ENCODE data around the gene LIN54. TPM values are rescaled to one million over a fixed set of nuclear protein-coding genes. Genes with fewer than 3 reads are reported as not detected.

LIN54 gene
- total and polyA plus RNA-seq, 2 of the 13 experiments (the other 11 are each of a cell fraction or from before 2014, with no cell fraction given): 25.2 to 32.9 TPM

GRCh38 chr4:83019794-83020494 lies 9.3 kb upstream of the LIN54 start:
- peaks cover 15% of the 10 kb centered on the region; the same call in 1 of the 2 replicates for H3K4me1 ChIP-seq (ENCODE audit: insufficient read depth, low read length)
- no peak overlapping the region for H2AFZ ChIP-seq (ENCODE audit: low read length)
- POLR2A ChIA-PET: no interaction called here
- no peaks in the 10 kb centered on the region for H4K20me1 ChIP-seq (ENCODE audit: insufficient read depth, low read length)
- no peak overlapping the region for H3K4me3 ChIP-seq (replicated peaks in 1 of 3; ENCODE audit: insufficient read depth in 1 of 3, low read depth in 2 of 3, low read length in 3 of 3)
- CTCF ChIA-PET (ENCODE audit: low intra/inter-chr PET ratio, low total read pairs): no interaction called here
- H3K9me3 ChIP-seq (ENCODE audit: low read length): peaks cover 10% of the 10 kb centered on the region
- 53% methylated on average over 3 of the region's 3 CpGs for WGBS (ENCODE audit: low lambda C conversion rate)
- no peak overlapping the region for H3K4me2 ChIP-seq (ENCODE audit: low read depth, low read length)
- DNase-seq (ENCODE audit: low spot score): no peak
- H3K9ac ChIP-seq (ENCODE audit: insufficient read depth, low read depth, low read length): no peak overlapping the region
- TF ChIP-seq PHF5A (CRISPR knock-in tag; IDR thresholded peaks at IDR 0.05; ENCODE audit: low read depth, unreplicated experiment) (no peak), ZNF687 (CRISPR knock-in tag; IDR thresholded peaks at IDR 0.05) (no peak), ZNF550 (CRISPR knock-in tag; IDR thresholded peaks at IDR 0.05; ENCODE audit: borderline replicate concordance) (no peak), NR1H2 (CRISPR knock-in tag; IDR thresholded peaks at IDR 0.05; ENCODE audit: borderline replicate concordance, low read depth) (no peak), MTF1 (CRISPR knock-in tag; IDR thresholded peaks at IDR 0.05) (no peak)
- TF ChIP-seq, protein P1, sequence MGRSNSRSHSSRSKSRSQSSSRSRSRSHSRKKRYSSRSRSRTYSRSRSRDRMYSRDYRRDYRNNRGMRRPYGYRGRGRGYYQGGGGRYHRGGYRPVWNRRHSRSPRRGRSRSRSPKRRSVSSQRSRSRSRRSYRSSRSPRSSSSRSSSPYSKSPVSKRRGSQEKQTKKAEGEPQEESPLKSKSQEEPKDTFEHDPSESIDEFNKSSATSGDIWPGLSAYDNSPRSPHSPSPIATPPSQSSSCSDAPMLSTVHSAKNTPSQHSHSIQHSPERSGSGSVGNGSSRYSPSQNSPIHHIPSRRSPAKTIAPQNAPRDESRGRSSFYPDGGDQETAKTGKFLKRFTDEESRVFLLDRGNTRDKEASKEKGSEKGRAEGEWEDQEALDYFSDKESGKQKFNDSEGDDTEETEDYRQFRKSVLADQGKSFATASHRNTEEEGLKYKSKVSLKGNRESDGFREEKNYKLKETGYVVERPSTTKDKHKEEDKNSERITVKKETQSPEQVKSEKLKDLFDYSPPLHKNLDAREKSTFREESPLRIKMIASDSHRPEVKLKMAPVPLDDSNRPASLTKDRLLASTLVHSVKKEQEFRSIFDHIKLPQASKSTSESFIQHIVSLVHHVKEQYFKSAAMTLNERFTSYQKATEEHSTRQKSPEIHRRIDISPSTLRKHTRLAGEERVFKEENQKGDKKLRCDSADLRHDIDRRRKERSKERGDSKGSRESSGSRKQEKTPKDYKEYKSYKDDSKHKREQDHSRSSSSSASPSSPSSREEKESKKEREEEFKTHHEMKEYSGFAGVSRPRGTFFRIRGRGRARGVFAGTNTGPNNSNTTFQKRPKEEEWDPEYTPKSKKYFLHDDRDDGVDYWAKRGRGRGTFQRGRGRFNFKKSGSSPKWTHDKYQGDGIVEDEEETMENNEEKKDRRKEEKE (IDR thresholded peaks at IDR 0.05): no peak
- TF ChIP-seq, protein P2, sequence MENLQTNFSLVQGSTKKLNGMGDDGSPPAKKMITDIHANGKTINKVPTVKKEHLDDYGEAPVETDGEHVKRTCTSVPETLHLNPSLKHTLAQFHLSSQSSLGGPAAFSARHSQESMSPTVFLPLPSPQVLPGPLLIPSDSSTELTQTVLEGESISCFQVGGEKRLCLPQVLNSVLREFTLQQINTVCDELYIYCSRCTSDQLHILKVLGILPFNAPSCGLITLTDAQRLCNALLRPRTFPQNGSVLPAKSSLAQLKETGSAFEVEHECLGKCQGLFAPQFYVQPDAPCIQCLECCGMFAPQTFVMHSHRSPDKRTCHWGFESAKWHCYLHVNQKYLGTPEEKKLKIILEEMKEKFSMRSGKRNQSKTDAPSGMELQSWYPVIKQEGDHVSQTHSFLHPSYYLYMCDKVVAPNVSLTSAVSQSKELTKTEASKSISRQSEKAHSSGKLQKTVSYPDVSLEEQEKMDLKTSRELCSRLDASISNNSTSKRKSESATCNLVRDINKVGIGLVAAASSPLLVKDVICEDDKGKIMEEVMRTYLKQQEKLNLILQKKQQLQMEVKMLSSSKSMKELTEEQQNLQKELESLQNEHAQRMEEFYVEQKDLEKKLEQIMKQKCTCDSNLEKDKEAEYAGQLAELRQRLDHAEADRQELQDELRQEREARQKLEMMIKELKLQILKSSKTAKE (CRISPR knock-in tag; IDR thresholded peaks at IDR 0.05; ENCODE audit: borderline replicate concordance): no peak
- no peak for FAIRE-seq
- intact Hi-C loops (cut with micrococcal nuclease; ENCODE audit: unreplicated experiment) (no loop called here), in situ Hi-C loops (cut with HindIII; ENCODE audit: extremely low pct_ligation_motif_present, low pct_unique_long_range_greater_than_20kb) (no loop called here)
- no peaks in the 10 kb centered on the region for H3K36me3 ChIP-seq (replicated peaks in 1 of 2; ENCODE audit: control insufficient read depth in 1 of 2, insufficient read depth in 2 of 2, low read length in 2 of 2)
- no TSS peak for BruUV-seq (replicated peaks)
- H3K27me3 ChIP-seq (ENCODE audit: control insufficient read depth in 1 of 2, insufficient read depth in 2 of 2, low read length in 2 of 2): no peaks in the 10 kb centered on the region; a peak in 1 of 5 replicates
- no peaks in the 10 kb centered on the region for H3K79me2 ChIP-seq (ENCODE audit: insufficient read depth, low read length)
- ATAC-seq: no peak
- H3K27ac ChIP-seq (ENCODE audit: extremely low read length, insufficient read depth, low read length): no peak overlapping the region
